ENCODE measurements around the gene RGS6.

DNA sequence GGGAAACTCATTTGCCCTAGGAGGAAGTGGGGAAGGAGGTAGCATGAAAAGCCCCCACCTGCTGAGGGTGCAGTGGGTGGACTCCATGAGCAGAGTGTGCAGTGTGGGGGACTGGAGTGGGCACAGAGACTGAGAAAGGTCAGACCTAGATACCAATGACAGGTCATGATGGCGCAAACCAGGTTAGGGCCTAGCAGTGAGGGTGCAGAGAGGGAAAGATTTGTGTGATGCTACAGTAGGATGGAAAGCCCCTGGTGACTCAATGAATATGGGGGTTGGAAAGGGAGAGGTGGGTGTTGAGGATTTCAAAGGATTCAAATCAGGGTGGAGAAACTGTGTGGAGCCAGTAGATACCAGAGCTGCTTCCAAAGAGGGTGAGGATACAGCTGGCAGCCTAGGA, 642.5 kb downstream of the RGS6 start:
- no peak for TF ChIP-seq POLR2A (IDR thresholded peaks at IDR 0.05)
- TF ChIP-seq, protein P1, sequence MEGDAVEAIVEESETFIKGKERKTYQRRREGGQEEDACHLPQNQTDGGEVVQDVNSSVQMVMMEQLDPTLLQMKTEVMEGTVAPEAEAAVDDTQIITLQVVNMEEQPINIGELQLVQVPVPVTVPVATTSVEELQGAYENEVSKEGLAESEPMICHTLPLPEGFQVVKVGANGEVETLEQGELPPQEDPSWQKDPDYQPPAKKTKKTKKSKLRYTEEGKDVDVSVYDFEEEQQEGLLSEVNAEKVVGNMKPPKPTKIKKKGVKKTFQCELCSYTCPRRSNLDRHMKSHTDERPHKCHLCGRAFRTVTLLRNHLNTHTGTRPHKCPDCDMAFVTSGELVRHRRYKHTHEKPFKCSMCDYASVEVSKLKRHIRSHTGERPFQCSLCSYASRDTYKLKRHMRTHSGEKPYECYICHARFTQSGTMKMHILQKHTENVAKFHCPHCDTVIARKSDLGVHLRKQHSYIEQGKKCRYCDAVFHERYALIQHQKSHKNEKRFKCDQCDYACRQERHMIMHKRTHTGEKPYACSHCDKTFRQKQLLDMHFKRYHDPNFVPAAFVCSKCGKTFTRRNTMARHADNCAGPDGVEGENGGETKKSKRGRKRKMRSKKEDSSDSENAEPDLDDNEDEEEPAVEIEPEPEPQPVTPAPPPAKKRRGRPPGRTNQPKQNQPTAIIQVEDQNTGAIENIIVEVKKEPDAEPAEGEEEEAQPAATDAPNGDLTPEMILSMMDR (IDR thresholded peaks at IDR 0.05), result no peak
